ENCODE measurements around the gene POR.

DNA sequence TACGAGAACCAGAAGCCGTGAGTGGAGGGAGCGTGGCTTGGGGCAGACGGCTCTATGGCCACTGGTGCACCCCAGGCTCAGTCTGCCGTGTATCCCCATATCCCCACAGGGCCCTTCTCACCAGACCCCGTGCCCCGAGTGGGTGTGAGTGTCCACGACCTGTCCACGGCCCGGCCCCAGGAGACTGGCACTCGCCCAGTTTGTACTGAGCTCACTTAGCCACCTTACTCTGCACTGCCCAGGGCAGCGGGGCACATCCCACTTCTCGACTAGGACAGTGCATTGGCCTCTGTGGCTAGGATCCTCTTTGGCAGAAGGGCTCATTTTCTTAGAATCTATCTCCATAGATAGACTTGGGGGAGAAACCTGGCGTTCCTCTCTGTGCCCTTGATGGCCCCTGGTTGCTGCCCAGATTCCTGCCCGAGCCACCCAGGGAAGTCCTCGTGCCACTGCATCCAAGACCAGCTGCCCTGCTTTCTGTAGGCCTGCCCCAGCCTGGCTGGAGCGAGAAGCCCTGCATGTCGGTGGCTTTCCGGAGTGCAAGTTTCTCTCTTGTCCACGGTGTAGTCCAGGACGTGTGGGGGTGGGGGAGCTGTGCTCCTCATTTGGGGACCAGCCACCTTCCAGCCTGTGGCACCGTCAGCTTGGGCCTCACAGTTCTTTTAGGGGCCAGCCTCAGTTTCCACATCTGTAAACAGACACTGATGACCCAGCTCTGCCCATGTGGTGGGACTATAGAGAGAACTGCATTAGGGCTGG, 67.5 kb downstream of the POR start:
- TF ChIP-seq, protein P1, sequence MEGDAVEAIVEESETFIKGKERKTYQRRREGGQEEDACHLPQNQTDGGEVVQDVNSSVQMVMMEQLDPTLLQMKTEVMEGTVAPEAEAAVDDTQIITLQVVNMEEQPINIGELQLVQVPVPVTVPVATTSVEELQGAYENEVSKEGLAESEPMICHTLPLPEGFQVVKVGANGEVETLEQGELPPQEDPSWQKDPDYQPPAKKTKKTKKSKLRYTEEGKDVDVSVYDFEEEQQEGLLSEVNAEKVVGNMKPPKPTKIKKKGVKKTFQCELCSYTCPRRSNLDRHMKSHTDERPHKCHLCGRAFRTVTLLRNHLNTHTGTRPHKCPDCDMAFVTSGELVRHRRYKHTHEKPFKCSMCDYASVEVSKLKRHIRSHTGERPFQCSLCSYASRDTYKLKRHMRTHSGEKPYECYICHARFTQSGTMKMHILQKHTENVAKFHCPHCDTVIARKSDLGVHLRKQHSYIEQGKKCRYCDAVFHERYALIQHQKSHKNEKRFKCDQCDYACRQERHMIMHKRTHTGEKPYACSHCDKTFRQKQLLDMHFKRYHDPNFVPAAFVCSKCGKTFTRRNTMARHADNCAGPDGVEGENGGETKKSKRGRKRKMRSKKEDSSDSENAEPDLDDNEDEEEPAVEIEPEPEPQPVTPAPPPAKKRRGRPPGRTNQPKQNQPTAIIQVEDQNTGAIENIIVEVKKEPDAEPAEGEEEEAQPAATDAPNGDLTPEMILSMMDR (IDR thresholded peaks at IDR 0.05; ENCODE audit: low read depth, low read length, missing input control) = no peak
- TF ChIP-seq GABPA (IDR thresholded peaks at IDR 0.05 in 1 of 2, conservative IDR thresholded peaks at IDR 0.05 in 1 of 2) (no peak), JUND (IDR thresholded peaks at IDR 0.05) (no peak), TAF1 (conservative IDR thresholded peaks at IDR 0.05) (no peak), EGR1 (IDR thresholded peaks at IDR 0.05; ENCODE audit: low read depth in 2 of 2) (no peak), HNF4A (conservative IDR thresholded peaks at IDR 0.05) (no peak), YY1 (IDR thresholded peaks at IDR 0.05) (no peak), RXRA (IDR thresholded peaks at IDR 0.05) (no peak), FOXA2 (IDR thresholded peaks at IDR 0.05) (no peak), SP1 (IDR thresholded peaks at IDR 0.05) (no peak)
- TF ChIP-seq, protein P2, sequence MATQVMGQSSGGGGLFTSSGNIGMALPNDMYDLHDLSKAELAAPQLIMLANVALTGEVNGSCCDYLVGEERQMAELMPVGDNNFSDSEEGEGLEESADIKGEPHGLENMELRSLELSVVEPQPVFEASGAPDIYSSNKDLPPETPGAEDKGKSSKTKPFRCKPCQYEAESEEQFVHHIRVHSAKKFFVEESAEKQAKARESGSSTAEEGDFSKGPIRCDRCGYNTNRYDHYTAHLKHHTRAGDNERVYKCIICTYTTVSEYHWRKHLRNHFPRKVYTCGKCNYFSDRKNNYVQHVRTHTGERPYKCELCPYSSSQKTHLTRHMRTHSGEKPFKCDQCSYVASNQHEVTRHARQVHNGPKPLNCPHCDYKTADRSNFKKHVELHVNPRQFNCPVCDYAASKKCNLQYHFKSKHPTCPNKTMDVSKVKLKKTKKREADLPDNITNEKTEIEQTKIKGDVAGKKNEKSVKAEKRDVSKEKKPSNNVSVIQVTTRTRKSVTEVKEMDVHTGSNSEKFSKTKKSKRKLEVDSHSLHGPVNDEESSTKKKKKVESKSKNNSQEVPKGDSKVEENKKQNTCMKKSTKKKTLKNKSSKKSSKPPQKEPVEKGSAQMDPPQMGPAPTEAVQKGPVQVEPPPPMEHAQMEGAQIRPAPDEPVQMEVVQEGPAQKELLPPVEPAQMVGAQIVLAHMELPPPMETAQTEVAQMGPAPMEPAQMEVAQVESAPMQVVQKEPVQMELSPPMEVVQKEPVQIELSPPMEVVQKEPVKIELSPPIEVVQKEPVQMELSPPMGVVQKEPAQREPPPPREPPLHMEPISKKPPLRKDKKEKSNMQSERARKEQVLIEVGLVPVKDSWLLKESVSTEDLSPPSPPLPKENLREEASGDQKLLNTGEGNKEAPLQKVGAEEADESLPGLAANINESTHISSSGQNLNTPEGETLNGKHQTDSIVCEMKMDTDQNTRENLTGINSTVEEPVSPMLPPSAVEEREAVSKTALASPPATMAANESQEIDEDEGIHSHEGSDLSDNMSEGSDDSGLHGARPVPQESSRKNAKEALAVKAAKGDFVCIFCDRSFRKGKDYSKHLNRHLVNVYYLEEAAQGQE (IDR thresholded peaks at IDR 0.05) = no peak
- TF ChIP-seq, protein P3, sequence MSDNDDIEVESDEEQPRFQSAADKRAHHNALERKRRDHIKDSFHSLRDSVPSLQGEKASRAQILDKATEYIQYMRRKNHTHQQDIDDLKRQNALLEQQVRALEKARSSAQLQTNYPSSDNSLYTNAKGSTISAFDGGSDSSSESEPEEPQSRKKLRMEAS (IDR thresholded peaks at IDR 0.05) = no peak
- TF ChIP-seq, protein P4, sequence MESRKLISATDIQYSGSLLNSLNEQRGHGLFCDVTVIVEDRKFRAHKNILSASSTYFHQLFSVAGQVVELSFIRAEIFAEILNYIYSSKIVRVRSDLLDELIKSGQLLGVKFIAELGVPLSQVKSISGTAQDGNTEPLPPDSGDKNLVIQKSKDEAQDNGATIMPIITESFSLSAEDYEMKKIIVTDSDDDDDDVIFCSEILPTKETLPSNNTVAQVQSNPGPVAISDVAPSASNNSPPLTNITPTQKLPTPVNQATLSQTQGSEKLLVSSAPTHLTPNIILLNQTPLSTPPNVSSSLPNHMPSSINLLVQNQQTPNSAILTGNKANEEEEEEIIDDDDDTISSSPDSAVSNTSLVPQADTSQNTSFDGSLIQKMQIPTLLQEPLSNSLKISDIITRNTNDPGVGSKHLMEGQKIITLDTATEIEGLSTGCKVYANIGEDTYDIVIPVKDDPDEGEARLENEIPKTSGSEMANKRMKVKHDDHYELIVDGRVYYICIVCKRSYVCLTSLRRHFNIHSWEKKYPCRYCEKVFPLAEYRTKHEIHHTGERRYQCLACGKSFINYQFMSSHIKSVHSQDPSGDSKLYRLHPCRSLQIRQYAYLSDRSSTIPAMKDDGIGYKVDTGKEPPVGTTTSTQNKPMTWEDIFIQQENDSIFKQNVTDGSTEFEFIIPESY (IDR thresholded peaks at IDR 0.05) = no peak

Data from liver (tissue), 3 donors.